ENCODE data around the gene GABBR1.

- TF ChIP-seq, protein P1, sequence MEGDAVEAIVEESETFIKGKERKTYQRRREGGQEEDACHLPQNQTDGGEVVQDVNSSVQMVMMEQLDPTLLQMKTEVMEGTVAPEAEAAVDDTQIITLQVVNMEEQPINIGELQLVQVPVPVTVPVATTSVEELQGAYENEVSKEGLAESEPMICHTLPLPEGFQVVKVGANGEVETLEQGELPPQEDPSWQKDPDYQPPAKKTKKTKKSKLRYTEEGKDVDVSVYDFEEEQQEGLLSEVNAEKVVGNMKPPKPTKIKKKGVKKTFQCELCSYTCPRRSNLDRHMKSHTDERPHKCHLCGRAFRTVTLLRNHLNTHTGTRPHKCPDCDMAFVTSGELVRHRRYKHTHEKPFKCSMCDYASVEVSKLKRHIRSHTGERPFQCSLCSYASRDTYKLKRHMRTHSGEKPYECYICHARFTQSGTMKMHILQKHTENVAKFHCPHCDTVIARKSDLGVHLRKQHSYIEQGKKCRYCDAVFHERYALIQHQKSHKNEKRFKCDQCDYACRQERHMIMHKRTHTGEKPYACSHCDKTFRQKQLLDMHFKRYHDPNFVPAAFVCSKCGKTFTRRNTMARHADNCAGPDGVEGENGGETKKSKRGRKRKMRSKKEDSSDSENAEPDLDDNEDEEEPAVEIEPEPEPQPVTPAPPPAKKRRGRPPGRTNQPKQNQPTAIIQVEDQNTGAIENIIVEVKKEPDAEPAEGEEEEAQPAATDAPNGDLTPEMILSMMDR (IDR thresholded peaks at IDR 0.05) = no peak
- TF ChIP-seq EZH2 (IDR thresholded peaks at IDR 0.05; ENCODE audit: borderline replicate concordance, insufficient read depth, low read depth, low read length, poor library complexity, severe bottlenecking) = no peak
Measured at GRCh38 chr6:29557320-29557719, 75.7 kb downstream of the GABBR1 start.
